ENCODE data around the gene KRTAP13-2. TPM values are rescaled to one million over a fixed set of nuclear protein-coding genes. Genes with fewer than 3 reads are reported as not detected.

Gene KRTAP13-2
- total RNA-seq, 2 donors from 2014 or later: not detected

DNA sequence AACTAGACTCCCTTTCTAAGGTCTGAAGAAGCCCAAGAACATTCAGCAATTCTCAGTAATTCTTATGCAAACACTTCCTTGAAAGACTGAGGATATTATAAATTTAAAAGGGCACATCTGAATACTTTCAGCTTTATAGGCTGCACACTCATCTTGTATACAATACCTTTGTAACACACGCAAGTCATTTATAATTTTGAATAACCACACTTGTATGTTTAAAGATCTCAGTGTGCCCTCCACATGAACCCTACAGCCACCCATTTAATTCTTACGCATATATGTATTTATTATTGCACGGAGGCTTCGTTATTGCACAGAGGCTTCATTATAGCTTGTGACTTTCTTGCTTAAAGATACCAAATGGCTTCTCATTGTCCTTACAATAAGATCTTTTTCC, 33.4 kb downstream of the KRTAP13-2 start:
- Mint-ChIP-seq H3K9me3 (no peaks in the 10 kb centered on the region), H3K27me3 (no peaks in the 10 kb centered on the region), H3K36me3 (no peaks in the 10 kb centered on the region), H3K27ac (no peak overlapping the region), H3K4me3 (no peak overlapping the region), H3K4me1 (ENCODE audit: low read depth in 2 of 2) (no peaks in the 10 kb centered on the region)
- ATAC-seq: no peak
- DNase-seq (ENCODE audit: low spot score): no peak

DNA sequence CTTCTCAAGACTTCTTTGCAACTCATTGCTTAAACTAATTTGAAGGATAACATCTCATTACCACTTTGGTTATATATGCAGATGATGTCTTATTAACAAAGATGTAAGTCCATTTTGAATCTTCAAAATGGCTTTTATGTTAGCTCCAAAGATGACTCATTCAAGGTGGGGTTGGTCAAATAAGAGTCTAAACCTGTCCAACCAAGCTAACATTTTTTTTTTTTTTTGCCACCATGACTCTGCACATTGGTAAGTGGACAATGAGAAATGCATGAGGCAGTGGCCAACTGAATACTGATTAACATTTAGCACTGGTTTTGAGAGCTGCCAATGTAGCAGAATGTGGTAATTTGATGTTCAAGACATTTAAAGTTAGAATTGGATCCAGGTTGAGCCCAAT, 34.3 kb downstream of the KRTAP13-2 start:
- Mint-ChIP-seq H3K4me1 (ENCODE audit: low read depth in 2 of 2) (no peaks in the 10 kb centered on the region), H3K27ac (no peak overlapping the region), H3K36me3 (no peaks in the 10 kb centered on the region), H3K27me3 (no peaks in the 10 kb centered on the region), H3K9me3 (no peaks in the 10 kb centered on the region), H3K4me3 (no peak overlapping the region)
- DNase-seq (ENCODE audit: low spot score) (no peak), ATAC-seq (no peak)

DNA sequence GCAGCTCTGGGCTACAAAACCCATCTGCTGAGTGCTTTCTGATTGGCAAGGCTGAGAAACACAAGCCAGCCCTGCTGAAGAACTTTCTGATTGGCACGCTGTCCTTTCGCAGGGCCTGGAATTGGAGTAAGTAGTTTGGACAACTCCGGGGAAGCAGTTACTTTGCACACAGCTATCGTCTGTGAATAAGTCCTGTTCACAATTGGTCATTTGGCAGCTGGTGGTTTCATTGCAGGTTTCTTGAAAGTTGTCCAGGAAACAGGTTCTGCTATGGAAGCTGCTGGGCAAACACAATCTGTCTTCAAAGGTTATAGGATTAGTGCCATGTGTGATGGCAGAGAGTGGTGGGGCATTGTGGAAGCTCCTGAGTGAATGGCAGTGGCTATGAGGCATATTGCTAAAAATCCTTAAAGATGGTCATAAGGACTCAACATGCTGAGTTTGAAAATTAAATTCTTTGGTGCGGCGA, 34.8 kb downstream of the KRTAP13-2 start, which contains the start of gene KRTAP27-1:
Gene KRTAP27-1, minus strand, starts transcription at position 419 of the 469 bp plus-strand sequence. Its CDS starts 26 bp downstream, at position 393.
- no peak for DNase-seq (ENCODE audit: low spot score)
- Mint-ChIP-seq H3K36me3 (no peaks in the 10 kb centered on the region), H3K4me3 (no peak within 1 kb of the TSS), H3K9me3 (no peaks in the 10 kb centered on the region), H3K27ac (no peak within 1 kb of the TSS), H3K4me1 (ENCODE audit: low read depth in 2 of 2) (no peaks in the 10 kb centered on the region), H3K27me3 (no peaks in the 10 kb centered on the region)
- no peak for ATAC-seq

DNA sequence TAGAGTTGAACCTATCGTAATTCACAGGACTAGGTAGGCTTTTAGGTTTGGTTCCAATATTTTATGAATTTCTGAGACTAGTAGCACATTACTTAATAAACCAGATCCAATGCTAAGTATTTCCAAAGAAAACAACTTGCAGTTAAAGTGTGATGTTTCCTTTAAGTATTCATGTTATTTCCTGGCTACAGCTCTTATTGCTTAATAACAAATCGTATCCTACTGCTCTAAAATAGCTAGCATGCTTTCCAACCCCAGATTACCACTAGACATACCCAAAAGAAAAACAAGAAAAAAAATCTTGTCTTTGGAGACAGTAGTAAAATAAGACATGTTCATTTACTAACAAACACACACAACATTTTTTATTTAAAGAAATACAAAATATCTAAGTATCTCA, 35.5 kb downstream of the KRTAP13-2 start:
- Mint-ChIP-seq H3K36me3 (no peaks in the 10 kb centered on the region), H3K4me1 (ENCODE audit: low read depth in 2 of 2) (no peaks in the 10 kb centered on the region), H3K27ac (no peak overlapping the region), H3K4me3 (no peak overlapping the region), H3K9me3 (no peaks in the 10 kb centered on the region), H3K27me3 (no peaks in the 10 kb centered on the region)
- ATAC-seq (no peak), DNase-seq (ENCODE audit: low spot score) (no peak)

DNA sequence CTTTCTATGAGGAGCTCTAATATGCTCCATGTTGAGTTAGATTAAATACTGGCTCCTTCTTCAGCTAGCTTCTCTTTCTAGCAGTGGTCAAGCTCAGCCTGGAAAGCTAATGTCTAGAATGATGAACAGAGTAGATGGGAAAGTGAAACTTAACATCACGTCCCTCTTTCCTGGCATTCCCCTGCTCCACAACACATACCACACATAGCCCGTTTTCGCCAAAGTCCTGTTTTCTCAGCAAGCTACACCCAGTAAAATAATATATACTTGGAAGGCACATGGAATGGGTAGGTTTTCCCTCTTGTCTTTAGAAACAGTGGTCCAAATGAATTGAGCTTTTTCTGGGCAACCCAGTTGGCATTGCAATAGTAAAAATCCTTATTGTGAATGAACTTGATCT, 38.3 kb downstream of the KRTAP13-2 start:
- no peaks in the 10 kb centered on the region for H3K9me3 Mint-ChIP-seq
- no peak overlapping the region for H3K27ac Mint-ChIP-seq
- DNase-seq (ENCODE audit: low spot score) (no peak), ATAC-seq (no peak)
- no peaks in the 10 kb centered on the region for H3K27me3 Mint-ChIP-seq
- no peaks in the 10 kb centered on the region for H3K36me3 Mint-ChIP-seq
- no peaks in the 10 kb centered on the region for H3K4me1 Mint-ChIP-seq (ENCODE audit: low read depth in 2 of 2)
- H3K4me3 Mint-ChIP-seq: no peak overlapping the region

DNA sequence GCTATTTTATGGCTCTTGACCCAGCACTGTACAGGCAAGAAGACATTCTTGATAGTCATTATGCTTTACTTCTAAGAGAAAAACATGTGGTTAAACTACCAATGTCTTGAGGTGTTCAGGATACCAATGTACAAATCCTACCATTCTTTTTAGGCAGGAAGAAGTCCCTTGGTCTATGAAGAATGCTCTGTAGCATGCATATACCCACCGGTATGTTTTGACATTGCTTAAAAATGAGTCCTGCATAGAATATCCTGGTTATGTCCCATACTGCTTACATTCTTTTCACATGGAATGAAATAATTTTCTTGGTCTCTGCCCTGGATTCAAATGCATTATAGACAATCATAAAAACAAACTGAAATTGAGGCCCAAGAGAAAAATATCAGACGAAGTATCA, 39.4 kb downstream of the KRTAP13-2 start:
- H3K27ac Mint-ChIP-seq: no peak overlapping the region
- DNase-seq (ENCODE audit: low spot score) (no peak), ATAC-seq (no peak)
- H3K36me3 Mint-ChIP-seq: no peaks in the 10 kb centered on the region
- no peaks in the 10 kb centered on the region for H3K27me3 Mint-ChIP-seq
- no peak overlapping the region for H3K4me3 Mint-ChIP-seq
- no peaks in the 10 kb centered on the region for H3K4me1 Mint-ChIP-seq (ENCODE audit: low read depth in 2 of 2)
- no peaks in the 10 kb centered on the region for H3K9me3 Mint-ChIP-seq

DNA sequence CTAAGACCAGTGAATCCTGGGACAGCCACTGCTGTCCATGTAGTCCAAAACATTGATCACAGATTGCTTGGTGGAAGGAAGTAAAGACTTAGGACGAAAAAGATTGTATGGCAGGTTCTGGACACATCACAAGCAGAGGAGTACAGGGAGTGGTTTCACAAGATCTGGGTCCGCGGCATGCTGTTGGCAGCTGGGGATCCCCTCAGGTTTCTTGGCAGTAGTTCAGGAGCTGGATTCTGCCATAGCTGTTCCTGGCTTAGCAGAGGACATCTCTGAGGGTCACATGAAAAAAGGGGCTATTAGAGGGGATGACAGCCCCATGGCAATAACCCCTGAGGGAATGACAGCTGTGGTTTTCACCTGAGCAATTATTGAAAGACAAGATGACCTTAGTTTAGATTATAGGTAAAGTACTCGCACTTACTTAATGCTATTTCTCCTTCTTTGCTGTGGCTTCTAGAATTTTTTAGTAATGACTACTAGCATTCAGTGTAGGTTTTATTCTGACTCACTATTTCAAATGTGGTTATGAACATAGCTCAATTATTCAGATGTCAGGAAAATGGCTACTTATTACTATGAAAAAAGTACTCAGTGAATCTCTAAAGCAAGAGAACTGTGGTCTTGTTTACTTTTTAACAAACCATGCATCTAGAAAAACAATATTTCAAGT, 42.7 kb downstream of the KRTAP13-2 start:
- H3K4me3 Mint-ChIP-seq: no peak overlapping the region
- DNase-seq (ENCODE audit: low spot score) (no peak), ATAC-seq (no peak)
- H3K4me1 Mint-ChIP-seq (ENCODE audit: low read depth in 2 of 2): no peaks in the 10 kb centered on the region
- no peaks in the 10 kb centered on the region for H3K9me3 Mint-ChIP-seq
- H3K27me3 Mint-ChIP-seq: no peaks in the 10 kb centered on the region
- no peak overlapping the region for H3K27ac Mint-ChIP-seq
- H3K36me3 Mint-ChIP-seq: no peaks in the 10 kb centered on the region

DNA sequence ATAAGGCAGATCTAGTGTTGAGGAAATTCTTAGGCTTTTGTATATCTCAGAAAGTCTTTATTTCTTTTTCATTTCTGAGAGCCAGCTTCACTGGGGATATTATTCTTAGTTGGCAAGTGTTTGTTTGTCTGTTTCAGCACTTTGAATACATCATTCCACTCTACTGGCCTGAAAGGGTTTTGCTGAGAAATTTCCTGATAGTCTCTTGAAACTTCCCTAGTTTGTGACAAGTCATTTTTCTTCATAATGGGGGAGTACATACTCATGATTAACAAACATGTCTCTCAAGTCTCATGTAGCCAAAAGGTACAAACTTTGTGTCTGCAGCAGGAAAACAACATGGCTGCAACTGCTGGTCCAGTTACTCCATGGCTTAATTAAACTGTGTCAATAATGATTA, 45.7 kb downstream of the KRTAP13-2 start:
- Mint-ChIP-seq H3K9me3 (no peaks in the 10 kb centered on the region), H3K27me3 (no peaks in the 10 kb centered on the region), H3K36me3 (no peaks in the 10 kb centered on the region), H3K4me3 (no peak overlapping the region), H3K27ac (no peak overlapping the region), H3K4me1 (ENCODE audit: low read depth in 2 of 2) (no peaks in the 10 kb centered on the region)
- ATAC-seq (no peak), DNase-seq (ENCODE audit: low spot score) (no peak)

Other genes with a start within 250 kb of the KRTAP13-2 start
- not detected for gene CLDN17, start 205.5 kb downstream of the KRTAP13-2 start, total RNA-seq
- not detected for gene CLDN8, start 156.2 kb downstream of the KRTAP13-2 start, total RNA-seq
- gene KRTAP24-1, start 89.3 kb downstream of the KRTAP13-2 start, total RNA-seq: not detected
- gene KRTAP25-1, start 82.8 kb downstream of the KRTAP13-2 start, total RNA-seq: not detected
- gene KRTAP26-1, start 52.0 kb downstream of the KRTAP13-2 start, total RNA-seq: not detected
- not detected for gene KRTAP27-1, start 34.6 kb downstream of the KRTAP13-2 start, total RNA-seq
- gene KRTAP23-1, start 23.7 kb downstream of the KRTAP13-2 start, total RNA-seq: not detected
- not detected for gene KRTAP13-1, start 23.8 kb upstream of the KRTAP13-2 start, total RNA-seq
- not detected for gene KRTAP13-3, start 53.7 kb upstream of the KRTAP13-2 start, total RNA-seq
- not detected for gene KRTAP13-4, start 57.9 kb upstream of the KRTAP13-2 start, total RNA-seq
- not detected for gene KRTAP15-1, start 68.0 kb upstream of the KRTAP13-2 start, total RNA-seq
- gene KRTAP19-1, start 108.1 kb upstream of the KRTAP13-2 start, total RNA-seq: not detected
- gene KRTAP19-2, start 115.2 kb upstream of the KRTAP13-2 start, total RNA-seq: not detected
- gene KRTAP19-3, start 119.7 kb upstream of the KRTAP13-2 start, total RNA-seq: not detected
- gene KRTAP19-4, start 124.9 kb upstream of the KRTAP13-2 start, total RNA-seq: not detected
- gene KRTAP19-5, start 129.9 kb upstream of the KRTAP13-2 start, total RNA-seq: not detected
- not detected for gene KRTAP19-6, start 169.6 kb upstream of the KRTAP13-2 start, total RNA-seq
- gene KRTAP19-7, start 189.0 kb upstream of the KRTAP13-2 start, total RNA-seq: not detected
- not detected for gene KRTAP22-2, start 218.1 kb upstream of the KRTAP13-2 start, total RNA-seq
- gene KRTAP6-3, start 220.2 kb upstream of the KRTAP13-2 start, total RNA-seq: not detected
- not detected for gene KRTAP6-2, start 226.6 kb upstream of the KRTAP13-2 start, total RNA-seq
- not detected for gene KRTAP22-1, start 228.8 kb upstream of the KRTAP13-2 start, total RNA-seq
- not detected for gene KRTAP6-1, start 241.7 kb upstream of the KRTAP13-2 start, total RNA-seq
- gene KRTAP20-1, start 244.2 kb upstream of the KRTAP13-2 start, total RNA-seq: not detected
- gene KRTAP20-4, start 248.4 kb upstream of the KRTAP13-2 start, total RNA-seq: not detected